ENCODE measurements around the gene CMKLR1.

The CMKLR1 gene

DNA sequence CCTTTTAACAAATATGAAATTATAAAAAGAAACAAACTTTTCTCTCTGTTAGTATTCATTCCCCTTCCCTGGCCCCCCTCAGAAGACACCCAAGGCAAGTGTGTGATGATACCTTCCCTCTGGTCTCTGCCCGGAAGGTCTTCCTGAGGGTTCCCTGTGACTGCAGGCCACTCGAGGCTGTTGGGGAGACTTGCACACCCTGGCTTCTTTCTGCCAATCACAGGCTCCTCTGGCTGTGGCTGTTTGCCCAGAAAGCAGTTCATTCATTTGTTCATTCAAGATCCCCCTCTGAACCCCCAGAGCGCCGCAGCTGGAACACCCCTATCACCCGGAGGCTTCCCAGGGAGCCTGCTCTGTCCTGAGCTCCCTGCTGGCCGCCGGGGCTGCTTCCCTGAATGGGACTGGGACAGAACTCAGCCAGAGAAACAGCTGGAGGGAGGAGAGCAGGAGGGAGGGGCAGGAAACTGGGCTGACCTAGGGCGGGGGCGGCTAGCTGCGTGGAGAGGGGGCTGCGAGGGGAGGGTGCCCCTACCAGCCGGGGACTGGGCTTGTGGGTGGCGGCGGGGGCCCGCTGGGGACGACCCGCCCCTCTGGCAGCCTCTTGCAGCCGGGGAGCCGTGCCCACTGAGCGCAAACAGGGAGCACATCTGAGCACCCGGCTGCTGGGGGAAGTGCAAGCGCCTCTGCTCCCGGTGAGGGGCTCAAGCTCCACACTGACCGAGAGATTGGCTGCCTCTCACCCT lies at the start of gene CMKLR1:
Gene CMKLR1 (minus strand): TSS at position 397 of the 743 bp plus-strand sequence. CDS start 45,720 bp downstream, outside the sequence.
- H3K36me3 Mint-ChIP-seq (ENCODE audit: low read depth): no peaks in the 10 kb centered on the region
- peaks cover 19% of the 10 kb centered on the region for H3K4me1 Mint-ChIP-seq
- H3K27me3 Mint-ChIP-seq (ENCODE audit: low read depth): peaks cover 15% of the 10 kb centered on the region
- H3K4me3 Mint-ChIP-seq: peak within 1 kb of the TSS; percentile 64 to 78 (median 74)
- no peaks in the 10 kb centered on the region for H3K9me3 Mint-ChIP-seq
- TF ChIP-seq, protein P1, sequence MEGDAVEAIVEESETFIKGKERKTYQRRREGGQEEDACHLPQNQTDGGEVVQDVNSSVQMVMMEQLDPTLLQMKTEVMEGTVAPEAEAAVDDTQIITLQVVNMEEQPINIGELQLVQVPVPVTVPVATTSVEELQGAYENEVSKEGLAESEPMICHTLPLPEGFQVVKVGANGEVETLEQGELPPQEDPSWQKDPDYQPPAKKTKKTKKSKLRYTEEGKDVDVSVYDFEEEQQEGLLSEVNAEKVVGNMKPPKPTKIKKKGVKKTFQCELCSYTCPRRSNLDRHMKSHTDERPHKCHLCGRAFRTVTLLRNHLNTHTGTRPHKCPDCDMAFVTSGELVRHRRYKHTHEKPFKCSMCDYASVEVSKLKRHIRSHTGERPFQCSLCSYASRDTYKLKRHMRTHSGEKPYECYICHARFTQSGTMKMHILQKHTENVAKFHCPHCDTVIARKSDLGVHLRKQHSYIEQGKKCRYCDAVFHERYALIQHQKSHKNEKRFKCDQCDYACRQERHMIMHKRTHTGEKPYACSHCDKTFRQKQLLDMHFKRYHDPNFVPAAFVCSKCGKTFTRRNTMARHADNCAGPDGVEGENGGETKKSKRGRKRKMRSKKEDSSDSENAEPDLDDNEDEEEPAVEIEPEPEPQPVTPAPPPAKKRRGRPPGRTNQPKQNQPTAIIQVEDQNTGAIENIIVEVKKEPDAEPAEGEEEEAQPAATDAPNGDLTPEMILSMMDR (IDR thresholded peaks at IDR 0.05; ENCODE audit: unreplicated experiment in 3 of 3): no peak
- peak within 1 kb of the TSS in 1 of 3 experiments; percentile 77 for H3K27ac Mint-ChIP-seq

DNA sequence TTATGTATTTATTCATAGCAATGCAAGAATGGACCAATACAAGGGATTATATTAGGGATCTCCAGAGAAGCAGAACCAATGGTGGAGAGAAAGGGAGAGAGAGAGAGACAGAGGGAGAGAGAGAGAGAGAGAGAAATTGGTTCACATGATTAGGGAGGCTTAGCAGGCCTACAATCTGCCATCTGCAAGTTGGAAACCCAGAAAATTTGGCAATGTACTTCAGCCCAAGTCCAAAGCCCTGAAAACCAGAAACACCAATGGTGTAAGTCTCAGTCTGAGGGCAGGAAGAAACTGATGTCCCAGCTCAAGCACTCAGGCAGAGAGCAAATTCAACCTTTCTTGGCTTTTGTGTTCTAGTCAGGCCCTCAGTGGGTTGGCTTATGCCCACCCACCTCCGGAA lies 48.7 kb upstream of the CMKLR1 start:
- peaks cover 3% of the 10 kb centered on the region for H3K9me3 Mint-ChIP-seq
- peaks cover 3% of the 10 kb centered on the region for H3K27me3 Mint-ChIP-seq (ENCODE audit: low read depth)
- H3K4me3 Mint-ChIP-seq: no peak overlapping the region
- no peak overlapping the region for H3K27ac Mint-ChIP-seq
- no peaks in the 10 kb centered on the region for H3K36me3 Mint-ChIP-seq (ENCODE audit: low read depth)
- TF ChIP-seq, protein P1 (IDR thresholded peaks at IDR 0.05; ENCODE audit: unreplicated experiment in 3 of 3): no peak
- no peaks in the 10 kb centered on the region for H3K4me1 Mint-ChIP-seq

- H3K27ac Mint-ChIP-seq: no peak overlapping the region
- TF ChIP-seq, protein P1 (IDR thresholded peaks at IDR 0.05; ENCODE audit: unreplicated experiment in 3 of 3): no peak
- H3K9me3 Mint-ChIP-seq: peaks cover 10% of the 10 kb centered on the region
- H3K36me3 Mint-ChIP-seq (ENCODE audit: low read depth): no peaks in the 10 kb centered on the region
- H3K27me3 Mint-ChIP-seq (ENCODE audit: low read depth): peaks cover 5% of the 10 kb centered on the region
- no peaks in the 10 kb centered on the region for H3K4me1 Mint-ChIP-seq
- no peak overlapping the region for H3K4me3 Mint-ChIP-seq
Observed at GRCh38 chr12:108386709-108387360, 47.7 kb upstream of the CMKLR1 start.

- no peak overlapping the region for H3K4me3 Mint-ChIP-seq
- H3K27ac Mint-ChIP-seq: no peak overlapping the region
- H3K9me3 Mint-ChIP-seq: peaks cover 20% of the 10 kb centered on the region
- TF ChIP-seq, protein P1 (IDR thresholded peaks at IDR 0.05; ENCODE audit: unreplicated experiment in 3 of 3): no peak
- H3K27me3 Mint-ChIP-seq (ENCODE audit: low read depth): peaks cover 12% of the 10 kb centered on the region
- no peaks in the 10 kb centered on the region for H3K36me3 Mint-ChIP-seq (ENCODE audit: low read depth)
- H3K4me1 Mint-ChIP-seq: no peaks in the 10 kb centered on the region
Observed at GRCh38 chr12:108382437-108382801, 43.3 kb upstream of the CMKLR1 start.

DNA sequence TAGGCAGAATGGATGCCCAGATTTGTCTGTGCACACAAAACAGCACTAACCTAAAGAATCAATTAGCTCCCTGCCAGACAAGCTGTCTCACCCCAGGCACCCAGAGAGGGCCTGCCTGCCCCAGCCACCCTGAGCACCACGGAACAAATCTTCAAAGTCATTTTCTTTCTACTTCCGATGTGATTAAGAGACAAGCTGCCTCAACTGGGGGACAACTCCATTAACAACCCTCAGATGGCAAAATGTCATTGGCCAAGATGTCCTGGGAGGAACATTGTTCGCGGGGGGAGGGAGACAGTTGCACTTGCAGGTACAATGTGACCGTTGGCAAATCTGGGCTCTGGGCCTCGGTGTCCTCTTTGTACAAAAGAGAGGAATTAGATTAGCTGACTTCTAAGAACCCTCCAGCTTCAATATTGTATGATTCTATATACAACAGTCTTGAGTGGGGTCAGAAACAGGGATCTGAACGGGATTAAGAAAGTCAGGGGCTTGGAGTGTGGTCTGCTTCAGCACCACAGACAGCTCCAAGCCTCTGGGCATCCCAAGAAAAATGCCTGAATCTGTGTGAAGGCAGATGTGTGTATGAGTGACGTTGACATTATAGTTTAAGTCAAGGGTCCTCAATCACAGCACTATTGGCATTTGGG lies 42.8 kb upstream of the CMKLR1 start:
- TF ChIP-seq, protein P1 (IDR thresholded peaks at IDR 0.05; ENCODE audit: unreplicated experiment in 3 of 3): no peak
- H3K27me3 Mint-ChIP-seq (ENCODE audit: low read depth): peaks cover 12% of the 10 kb centered on the region
- H3K4me1 Mint-ChIP-seq: no peaks in the 10 kb centered on the region
- no peak overlapping the region for H3K4me3 Mint-ChIP-seq
- peaks cover 25% of the 10 kb centered on the region for H3K9me3 Mint-ChIP-seq
- no peaks in the 10 kb centered on the region for H3K36me3 Mint-ChIP-seq (ENCODE audit: low read depth)
- H3K27ac Mint-ChIP-seq: no peak overlapping the region
